ENCODE data around the gene CPN2.

CPN2 gene, protein sequence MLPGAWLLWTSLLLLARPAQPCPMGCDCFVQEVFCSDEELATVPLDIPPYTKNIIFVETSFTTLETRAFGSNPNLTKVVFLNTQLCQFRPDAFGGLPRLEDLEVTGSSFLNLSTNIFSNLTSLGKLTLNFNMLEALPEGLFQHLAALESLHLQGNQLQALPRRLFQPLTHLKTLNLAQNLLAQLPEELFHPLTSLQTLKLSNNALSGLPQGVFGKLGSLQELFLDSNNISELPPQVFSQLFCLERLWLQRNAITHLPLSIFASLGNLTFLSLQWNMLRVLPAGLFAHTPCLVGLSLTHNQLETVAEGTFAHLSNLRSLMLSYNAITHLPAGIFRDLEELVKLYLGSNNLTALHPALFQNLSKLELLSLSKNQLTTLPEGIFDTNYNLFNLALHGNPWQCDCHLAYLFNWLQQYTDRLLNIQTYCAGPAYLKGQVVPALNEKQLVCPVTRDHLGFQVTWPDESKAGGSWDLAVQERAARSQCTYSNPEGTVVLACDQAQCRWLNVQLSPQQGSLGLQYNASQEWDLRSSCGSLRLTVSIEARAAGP

DNA sequence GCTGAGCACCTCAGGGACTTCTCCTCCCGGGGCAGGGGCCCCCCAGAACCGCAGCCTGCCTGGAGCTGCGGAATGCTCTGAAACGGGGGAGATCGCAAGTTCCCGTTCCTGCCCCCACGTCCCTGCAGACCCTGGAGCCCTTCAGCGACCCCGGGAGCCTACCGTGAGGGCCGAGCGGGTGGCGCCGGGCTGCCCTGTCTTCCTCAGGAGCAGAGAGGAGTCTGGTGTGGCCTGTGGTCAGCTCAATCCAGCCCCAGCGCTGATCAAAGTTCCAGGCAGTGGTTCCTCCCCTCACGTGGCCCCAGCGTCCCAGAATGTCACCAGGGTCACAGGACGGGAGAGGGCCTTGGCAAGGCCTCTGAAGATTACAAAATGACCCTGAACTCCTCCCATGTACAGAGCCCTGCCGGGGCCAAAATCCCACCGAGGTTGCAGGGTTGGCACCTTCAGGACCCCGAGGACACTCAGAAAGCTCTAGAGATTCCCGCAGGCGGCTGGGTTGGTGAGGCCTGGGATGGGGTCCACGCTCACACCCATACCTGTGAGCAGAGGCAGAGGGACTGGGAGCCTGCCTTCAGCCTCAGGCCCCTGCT is at the start of gene CPN2:
Gene CPN2 (minus strand): TSS at position 249 of the 593 bp plus-strand sequence. CDS start 8,626 bp downstream, outside the sequence.
- no peak within 1 kb of the TSS for H2AFZ ChIP-seq (ENCODE audit: low read depth, low read length)
- no peaks in the 10 kb centered on the region for H3K36me3 ChIP-seq (ENCODE audit: insufficient read depth, low read length)
- peaks cover 2% of the 10 kb centered on the region for H3K27me3 ChIP-seq (ENCODE audit: insufficient read depth, low read length)
- no peak within 1 kb of the TSS for H3K4me3 ChIP-seq (ENCODE audit: low read length)
- no peaks in the 10 kb centered on the region for H3K9me3 ChIP-seq (ENCODE audit: low read length)
- no peaks in the 10 kb centered on the region for H3K4me1 ChIP-seq (ENCODE audit: insufficient read depth, low read length)

DNA sequence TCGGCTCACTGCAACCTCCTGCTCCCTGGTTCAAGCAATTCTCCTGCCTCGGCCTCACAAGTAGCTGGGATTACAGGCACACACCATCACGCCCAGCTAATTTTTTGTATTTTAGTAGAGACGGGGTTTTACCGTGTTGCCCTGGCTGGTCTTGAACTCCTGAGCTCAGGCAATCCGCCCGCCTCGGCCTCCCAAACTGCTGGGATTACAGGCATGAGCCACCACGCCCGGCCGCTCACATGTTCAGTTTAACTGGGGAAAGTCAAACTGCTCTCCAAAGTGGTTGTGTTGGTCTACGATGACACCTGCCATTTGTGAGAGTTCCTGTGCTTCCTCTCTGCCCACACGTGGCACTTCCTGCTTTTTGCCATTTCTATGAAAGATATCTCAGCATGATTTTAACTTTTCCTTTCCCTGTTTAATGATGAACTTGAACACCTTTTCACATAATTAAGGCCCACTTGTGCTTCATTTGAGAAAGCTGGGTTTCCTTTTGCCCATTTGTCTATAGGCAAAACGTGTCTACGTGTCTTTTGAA is 48.8 kb upstream of the CPN2 start:
- Histone ChIP-seq H3K4me1 (ENCODE audit: insufficient read depth, low read length) (peaks cover 32% of the 10 kb centered on the region), H3K4me3 (ENCODE audit: low read length) (no peak overlapping the region), H3K36me3 (ENCODE audit: insufficient read depth, low read length) (no peaks in the 10 kb centered on the region), H3K27me3 (ENCODE audit: insufficient read depth, low read length) (no peaks in the 10 kb centered on the region), H3K9me3 (ENCODE audit: low read length) (peaks cover 6% of the 10 kb centered on the region), H2AFZ (ENCODE audit: low read depth, low read length) (no peak overlapping the region)

DNA sequence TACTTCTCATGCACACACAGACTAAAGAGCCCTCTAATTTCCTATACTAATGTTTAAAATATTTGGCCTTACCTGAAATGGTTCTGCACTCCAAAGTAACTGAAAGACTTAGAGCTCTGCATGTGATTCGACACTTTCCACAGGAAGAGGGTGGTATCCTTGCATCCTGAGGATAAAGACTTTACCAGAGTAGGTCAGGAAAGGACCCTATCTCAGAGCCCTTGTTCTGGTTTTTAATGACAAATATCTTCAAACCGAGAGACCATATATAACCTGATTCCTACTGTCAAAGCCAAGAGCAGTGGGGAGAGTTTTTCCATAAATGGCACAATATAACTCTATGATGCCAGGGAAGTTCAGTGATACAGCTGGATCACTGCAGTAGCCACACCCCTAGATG is 48.0 kb upstream of the CPN2 start, which contains the start of gene GP5:
Gene GP5 (minus strand): TSS at position 101 of the 400 bp plus-strand sequence. CDS start 984 bp downstream, outside the sequence.
- H2AFZ ChIP-seq (ENCODE audit: low read depth, low read length): no peak within 1 kb of the TSS
- H3K27me3 ChIP-seq (ENCODE audit: insufficient read depth, low read length): no peaks in the 10 kb centered on the region
- peaks cover 38% of the 10 kb centered on the region for H3K4me1 ChIP-seq (ENCODE audit: insufficient read depth, low read length)
- peaks cover 6% of the 10 kb centered on the region for H3K9me3 ChIP-seq (ENCODE audit: low read length)
- H3K4me3 ChIP-seq (ENCODE audit: low read length): no peak within 1 kb of the TSS
- no peaks in the 10 kb centered on the region for H3K36me3 ChIP-seq (ENCODE audit: insufficient read depth, low read length)

DNA sequence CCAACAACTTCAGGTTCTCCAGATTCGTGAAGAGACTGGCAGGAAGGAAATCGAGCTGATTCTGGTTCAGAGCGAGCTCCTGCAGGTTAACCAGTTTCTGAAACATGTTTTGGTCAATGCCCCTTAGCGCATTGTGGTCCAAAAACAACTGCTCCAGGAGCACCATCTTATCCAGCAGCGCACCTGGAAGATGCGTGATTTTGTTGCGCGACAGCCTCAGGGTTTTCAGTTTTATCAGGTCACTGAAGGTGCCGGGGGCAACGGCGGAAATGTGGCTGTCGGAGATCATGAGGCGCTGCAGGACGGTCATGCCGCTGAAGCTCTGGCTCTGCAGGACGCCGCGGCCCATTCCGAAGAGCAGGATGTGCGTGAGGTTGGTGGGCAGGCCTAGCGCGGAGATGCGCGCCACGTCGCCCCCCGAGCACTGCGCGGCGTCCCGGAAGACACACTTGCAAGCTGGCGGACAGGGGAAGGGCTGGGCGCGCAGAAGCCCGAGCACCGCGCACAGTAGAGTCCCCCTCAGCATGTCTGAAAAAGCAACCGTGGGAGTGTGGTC is 46.7 kb upstream of the CPN2 start:
- Histone ChIP-seq H2AFZ (ENCODE audit: low read depth, low read length) (no peak overlapping the region), H3K9me3 (ENCODE audit: low read length) (peaks cover 6% of the 10 kb centered on the region), H3K4me1 (ENCODE audit: insufficient read depth, low read length) (peaks cover 37% of the 10 kb centered on the region), H3K27me3 (ENCODE audit: insufficient read depth, low read length) (no peaks in the 10 kb centered on the region), H3K4me3 (ENCODE audit: low read length) (no peak overlapping the region), H3K36me3 (ENCODE audit: insufficient read depth, low read length) (no peaks in the 10 kb centered on the region)

DNA sequence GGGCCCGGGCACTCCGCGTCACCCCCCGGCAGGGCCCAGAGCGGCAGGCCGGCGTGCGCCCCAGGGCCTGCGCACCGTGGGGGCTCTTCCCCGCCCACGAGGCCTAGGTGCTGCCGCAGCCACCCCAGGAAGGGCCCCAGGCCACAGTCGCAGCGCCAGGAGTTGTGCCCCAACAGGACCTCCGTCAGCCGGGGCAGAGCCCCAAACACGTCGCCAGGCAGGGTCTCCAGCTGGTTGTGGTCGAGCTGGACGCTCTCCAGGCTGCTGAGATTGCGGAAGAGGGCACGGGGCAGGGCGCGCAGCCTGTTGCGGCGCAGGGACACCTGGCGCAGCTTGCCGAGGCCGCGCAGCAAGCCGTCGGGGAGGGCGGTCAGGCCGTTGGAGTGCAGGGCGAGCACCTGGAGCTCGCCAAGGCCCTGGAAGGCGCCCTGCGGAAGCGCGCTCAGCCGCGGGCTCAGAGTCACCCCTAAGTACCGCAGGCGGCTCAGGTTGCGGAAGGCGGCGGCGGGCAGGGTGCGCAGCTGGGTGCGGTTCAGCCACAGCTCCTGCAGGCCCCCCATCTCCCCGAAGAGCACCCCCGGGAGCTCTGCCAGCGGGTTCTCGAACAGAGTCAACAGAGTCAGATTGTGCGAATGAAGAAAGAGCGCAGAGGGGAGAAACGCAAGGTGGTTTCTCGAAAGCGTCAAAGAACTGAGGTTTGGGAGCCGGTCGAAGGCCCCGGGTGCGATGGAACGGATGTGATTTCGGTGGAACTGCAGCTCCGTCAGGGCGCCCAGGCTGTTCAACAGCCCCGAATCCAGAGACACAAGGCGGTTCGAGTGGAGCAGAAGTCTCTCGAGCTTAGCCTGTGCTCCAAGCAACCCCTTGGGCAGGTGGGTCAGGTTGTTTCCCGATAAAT is 46.0 kb upstream of the CPN2 start:
- H3K4me3 ChIP-seq (ENCODE audit: low read length): no peak overlapping the region
- peaks cover 6% of the 10 kb centered on the region for H3K9me3 ChIP-seq (ENCODE audit: low read length)
- peaks cover 30% of the 10 kb centered on the region for H3K4me1 ChIP-seq (ENCODE audit: insufficient read depth, low read length)
- H3K36me3 ChIP-seq (ENCODE audit: insufficient read depth, low read length): no peaks in the 10 kb centered on the region
- no peak overlapping the region for H2AFZ ChIP-seq (ENCODE audit: low read depth, low read length)
- no peaks in the 10 kb centered on the region for H3K27me3 ChIP-seq (ENCODE audit: insufficient read depth, low read length)

DNA sequence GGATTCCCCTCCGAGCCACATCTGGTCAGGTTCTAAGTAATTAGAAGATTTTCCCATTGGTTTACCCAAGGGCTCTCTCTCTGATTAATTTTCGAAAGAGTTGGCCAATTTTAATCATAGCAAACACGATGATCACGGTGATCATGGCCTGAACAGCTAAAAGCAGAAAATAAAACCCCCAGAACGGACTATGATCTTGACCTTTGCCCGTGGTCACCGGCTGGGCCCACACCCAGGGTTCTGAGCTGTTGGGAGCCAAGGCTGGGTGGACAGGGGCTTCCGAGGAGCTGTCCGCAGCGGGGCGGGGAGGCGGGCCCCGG is 45.4 kb upstream of the CPN2 start:
- H3K27me3 ChIP-seq (ENCODE audit: insufficient read depth, low read length): no peaks in the 10 kb centered on the region
- H2AFZ ChIP-seq (ENCODE audit: low read depth, low read length): peak overlapping the region; percentile 66
- peaks cover 6% of the 10 kb centered on the region for H3K9me3 ChIP-seq (ENCODE audit: low read length)
- H3K4me3 ChIP-seq (ENCODE audit: low read length): no peak overlapping the region
- H3K36me3 ChIP-seq (ENCODE audit: insufficient read depth, low read length): no peaks in the 10 kb centered on the region
- H3K4me1 ChIP-seq (ENCODE audit: insufficient read depth, low read length): peaks cover 24% of the 10 kb centered on the region

DNA sequence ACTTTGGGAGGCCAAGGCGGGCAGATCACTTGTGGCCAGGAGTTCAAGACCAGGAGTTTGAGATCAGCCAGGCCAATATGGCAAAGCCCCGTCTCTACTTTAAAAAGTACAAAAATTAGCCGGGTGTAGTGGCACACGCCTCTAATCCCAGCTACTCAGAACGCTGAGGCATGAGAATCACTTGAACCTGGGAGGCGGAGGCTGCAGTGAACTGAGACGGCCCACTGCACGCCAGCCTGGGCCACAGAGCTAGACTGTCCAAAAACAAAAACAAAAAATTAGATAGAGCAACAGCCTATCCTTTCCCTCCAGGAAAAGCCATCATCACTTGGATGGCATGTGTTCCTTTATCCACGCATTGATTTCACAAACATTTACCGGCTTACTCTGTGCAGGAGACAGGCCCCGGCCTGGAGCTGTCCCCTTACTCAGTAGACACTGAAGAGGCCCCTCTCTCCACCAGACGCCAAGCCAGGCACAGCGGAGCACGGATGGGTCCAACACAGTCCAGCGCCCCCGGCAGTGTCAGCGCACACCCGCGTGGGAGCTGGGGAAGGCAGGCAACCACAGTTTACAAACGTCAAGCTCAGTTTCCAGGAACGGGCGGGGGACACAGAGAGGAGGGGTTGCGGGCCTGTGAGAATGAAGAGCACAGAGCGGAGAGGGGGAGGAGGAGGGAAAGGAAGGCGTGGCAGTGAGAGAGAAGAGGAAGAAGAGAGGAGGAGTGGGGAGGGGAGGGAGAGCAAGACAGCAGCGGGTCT is 44.8 kb upstream of the CPN2 start:
- Histone ChIP-seq H3K36me3 (ENCODE audit: insufficient read depth, low read length) (no peaks in the 10 kb centered on the region), H3K4me3 (ENCODE audit: low read length) (no peak overlapping the region), H3K9me3 (ENCODE audit: low read length) (peaks cover 6% of the 10 kb centered on the region), H3K4me1 (ENCODE audit: insufficient read depth, low read length) (peaks cover 19% of the 10 kb centered on the region), H2AFZ (ENCODE audit: low read depth, low read length) (peak overlapping the region; percentile 66), H3K27me3 (ENCODE audit: insufficient read depth, low read length) (no peaks in the 10 kb centered on the region)

DNA sequence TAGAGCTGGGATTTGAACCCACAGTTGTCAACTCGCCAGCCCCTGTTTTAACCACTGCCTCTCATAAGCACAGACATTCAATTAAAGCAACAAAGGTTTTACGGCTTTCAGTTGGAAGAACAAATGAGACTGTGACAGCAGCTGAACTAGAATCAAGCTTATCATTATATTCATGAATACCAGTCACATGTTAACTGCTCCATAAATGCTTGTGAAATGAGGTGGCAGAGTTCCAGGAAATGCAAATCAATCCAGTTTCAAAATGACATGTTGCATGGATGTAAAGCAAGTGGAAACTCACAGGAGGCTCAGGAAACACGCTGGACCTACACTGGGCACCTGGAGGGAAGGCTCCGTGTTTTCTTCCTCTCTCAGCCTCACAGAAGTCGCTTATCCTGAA is 44.1 kb upstream of the CPN2 start:
- H3K27me3 ChIP-seq (ENCODE audit: insufficient read depth, low read length): no peaks in the 10 kb centered on the region

DNA sequence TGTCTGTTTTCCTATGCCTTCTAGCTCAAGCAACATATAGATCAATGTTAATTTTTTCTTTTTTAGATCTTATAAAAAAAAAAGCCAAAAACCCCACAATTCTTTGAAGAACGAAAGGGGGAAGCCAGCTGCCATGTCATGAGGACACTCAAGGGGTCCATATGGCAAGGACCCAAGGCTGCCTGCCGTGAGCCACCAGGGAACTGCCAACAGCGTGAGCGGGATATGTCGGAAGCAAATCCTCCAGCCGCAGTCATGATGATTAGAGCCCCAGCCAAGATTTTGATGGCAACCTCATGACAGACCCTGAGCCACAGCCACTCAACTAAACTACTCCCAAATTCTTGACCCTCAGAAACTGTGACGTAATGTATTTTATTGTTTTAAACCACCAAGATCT is 41.4 kb upstream of the CPN2 start:
- Histone ChIP-seq H3K4me3 (ENCODE audit: low read length) (no peak overlapping the region), H3K9me3 (ENCODE audit: low read length) (peaks cover 6% of the 10 kb centered on the region), H2AFZ (ENCODE audit: low read depth, low read length) (no peak overlapping the region), H3K27me3 (ENCODE audit: insufficient read depth, low read length) (no peaks in the 10 kb centered on the region), H3K4me1 (ENCODE audit: insufficient read depth, low read length) (peaks cover 19% of the 10 kb centered on the region), H3K36me3 (ENCODE audit: insufficient read depth, low read length) (no peaks in the 10 kb centered on the region)

More for the DNA sequence above, 44.1 kb upstream of the CPN2 start:
- Histone ChIP-seq H3K4me3 (ENCODE audit: low read length) (no peak overlapping the region), H3K36me3 (ENCODE audit: insufficient read depth, low read length) (no peaks in the 10 kb centered on the region), H3K4me1 (ENCODE audit: insufficient read depth, low read length) (peaks cover 19% of the 10 kb centered on the region), H2AFZ (ENCODE audit: low read depth, low read length) (no peak overlapping the region), H3K9me3 (ENCODE audit: low read length) (peaks cover 6% of the 10 kb centered on the region)

DNA sequence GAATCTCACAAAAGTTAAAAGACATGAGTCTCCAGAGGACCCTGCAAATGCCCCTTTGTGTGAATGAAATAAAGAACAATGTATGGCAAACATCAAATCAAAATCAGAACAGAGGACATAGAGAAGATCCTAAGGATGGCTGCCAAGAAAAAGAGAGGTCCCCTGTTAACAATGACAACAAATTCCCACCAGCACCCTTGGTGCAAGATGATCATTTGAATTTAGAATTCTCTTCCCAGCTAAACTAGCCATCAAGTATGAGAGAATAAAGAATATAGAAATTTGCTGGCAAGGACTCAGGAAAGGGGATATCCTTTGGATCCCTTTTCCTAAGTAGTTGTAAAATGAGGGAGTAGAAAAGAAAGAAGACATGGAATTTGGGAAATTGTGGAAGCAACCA is 39.7 kb upstream of the CPN2 start:
- Histone ChIP-seq H3K27me3 (ENCODE audit: insufficient read depth, low read length) (no peaks in the 10 kb centered on the region), H3K4me1 (ENCODE audit: insufficient read depth, low read length) (peaks cover 15% of the 10 kb centered on the region), H3K9me3 (ENCODE audit: low read length) (peaks cover 6% of the 10 kb centered on the region), H3K36me3 (ENCODE audit: insufficient read depth, low read length) (no peaks in the 10 kb centered on the region), H2AFZ (ENCODE audit: low read depth, low read length) (no peak overlapping the region), H3K4me3 (ENCODE audit: low read length) (no peak overlapping the region)

DNA sequence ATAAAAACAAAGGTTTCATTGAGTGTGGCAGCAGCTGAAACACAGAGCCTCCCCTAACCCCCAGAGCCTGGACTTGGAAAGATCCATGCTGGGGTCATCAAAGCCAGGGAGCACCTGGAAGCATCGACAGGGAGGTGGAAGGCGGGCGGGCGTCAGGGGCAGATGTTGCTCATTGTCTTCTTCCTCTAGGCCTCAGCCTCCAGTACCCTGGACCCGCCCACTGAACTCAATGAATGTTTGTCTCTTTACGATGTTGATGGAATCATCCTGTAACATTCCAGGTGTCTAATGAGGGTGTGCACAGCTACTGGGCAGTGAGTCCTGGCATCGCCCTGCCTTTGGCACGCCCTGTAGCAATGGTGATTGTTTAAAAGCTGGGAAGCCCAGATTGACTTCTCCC is 38.1 kb upstream of the CPN2 start:
- no peaks in the 10 kb centered on the region for H3K4me1 ChIP-seq (ENCODE audit: insufficient read depth, low read length)
- no peaks in the 10 kb centered on the region for H3K36me3 ChIP-seq (ENCODE audit: insufficient read depth, low read length)
- no peak overlapping the region for H2AFZ ChIP-seq (ENCODE audit: low read depth, low read length)
- H3K27me3 ChIP-seq (ENCODE audit: insufficient read depth, low read length): no peaks in the 10 kb centered on the region
- no peak overlapping the region for H3K4me3 ChIP-seq (ENCODE audit: low read length)
- peaks cover 9% of the 10 kb centered on the region for H3K9me3 ChIP-seq (ENCODE audit: low read length)

DNA sequence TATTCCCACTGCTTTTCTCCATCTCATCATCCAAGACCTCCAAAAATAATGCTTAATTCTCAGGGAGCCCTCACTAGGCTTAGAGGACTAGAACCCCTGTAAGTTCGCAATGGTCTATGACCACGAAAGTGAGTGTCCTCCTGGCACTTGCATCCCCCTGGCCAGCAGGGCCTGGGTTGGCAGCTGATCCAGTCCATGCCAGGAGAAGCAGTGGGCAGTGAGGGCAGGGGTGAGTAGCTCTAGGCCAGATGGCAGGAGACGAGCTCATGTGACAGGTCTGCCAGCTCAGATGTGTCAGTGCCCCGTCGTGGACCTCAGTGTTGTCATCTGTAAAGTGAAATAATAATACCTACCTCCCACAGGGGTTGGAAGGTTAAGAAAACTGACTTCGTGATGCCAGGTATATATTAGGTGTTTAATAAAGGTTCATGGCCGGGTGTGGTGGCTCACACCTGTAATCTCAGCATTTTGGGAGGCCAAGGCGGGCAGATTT is 36.8 kb upstream of the CPN2 start:
- Histone ChIP-seq H3K36me3 (ENCODE audit: insufficient read depth, low read length) (no peaks in the 10 kb centered on the region), H3K4me1 (ENCODE audit: insufficient read depth, low read length) (no peaks in the 10 kb centered on the region), H3K27me3 (ENCODE audit: insufficient read depth, low read length) (no peaks in the 10 kb centered on the region), H3K4me3 (ENCODE audit: low read length) (no peak overlapping the region), H3K9me3 (ENCODE audit: low read length) (peaks cover 9% of the 10 kb centered on the region), H2AFZ (ENCODE audit: low read depth, low read length) (no peak overlapping the region)

All from neuron (in vitro differentiated cells).